HG02970 (cell line): ENCODE data around the gene APOD.

Experiments used
- ATAC-seq: cut with Tn5 transposase; IDR thresholded peaks from one replicate; pipeline ENCODE4 v1.9.1; 2021; ENCODE audit warnings: mild to moderate bottlenecking, moderate library complexity, moderate number of reproducible peaks; ENCODE audit not compliant: unreplicated experiment, low FRiP score

APOD gene

DNA sequence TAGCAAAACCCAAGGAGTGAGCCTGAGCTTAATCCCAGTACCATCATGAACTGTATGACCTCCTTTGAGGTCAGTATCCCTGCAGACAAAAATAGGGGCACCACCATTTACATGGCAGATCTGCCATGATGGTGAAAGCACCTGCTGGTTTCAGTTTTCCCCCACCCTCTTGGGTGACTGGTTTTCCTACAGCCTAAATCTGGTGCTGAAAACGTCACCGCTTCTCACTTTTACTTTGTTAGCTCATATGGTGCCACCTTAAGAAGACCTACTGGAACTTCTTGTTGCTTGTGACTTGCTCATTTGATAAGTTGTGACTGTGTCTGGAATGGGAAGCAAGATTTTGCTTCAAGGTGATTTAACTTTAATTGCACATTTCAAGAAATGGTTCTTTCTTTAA lies 45.7 kb downstream of the APOD start:
- no peak for ATAC-seq

DNA sequence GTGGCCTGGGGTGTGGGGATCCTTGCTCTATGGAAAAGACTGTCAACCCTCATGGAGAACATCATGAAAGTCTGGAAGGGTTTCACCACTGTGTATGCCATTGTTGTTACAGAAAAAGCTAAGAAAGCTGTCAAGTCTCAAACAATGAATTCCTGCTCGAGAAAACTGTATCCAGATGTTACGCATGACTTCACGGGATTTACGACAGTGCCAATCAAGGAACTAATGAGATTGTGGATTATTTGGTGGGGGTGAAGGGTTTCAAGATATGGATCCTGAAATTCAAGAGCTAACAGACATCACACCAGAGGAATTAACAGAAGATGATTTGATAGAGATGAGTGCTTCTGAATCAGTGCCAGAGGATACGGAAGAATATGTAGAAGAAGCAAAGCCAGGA lies 48.4 kb downstream of the APOD start:
- no peak for ATAC-seq

DNA sequence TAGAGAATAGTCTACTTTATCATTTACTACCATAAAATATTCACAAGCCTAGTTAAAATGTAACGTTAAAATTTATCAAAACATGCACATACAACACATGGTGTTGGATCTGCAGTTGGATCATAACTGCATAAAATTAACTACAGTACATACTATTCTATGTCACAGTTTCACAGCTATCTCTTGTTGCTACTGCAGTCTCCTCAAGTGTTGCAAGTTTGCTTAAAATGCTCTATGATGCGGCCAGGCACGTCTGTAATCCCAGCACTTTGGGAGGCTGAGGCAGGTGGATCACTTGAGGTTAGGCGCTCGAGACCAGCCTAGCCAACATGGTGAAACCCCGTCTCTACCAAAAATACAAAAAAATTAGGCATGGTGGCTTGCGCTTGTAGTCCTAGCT lies 50.9 kb downstream of the APOD start:
- no peak for ATAC-seq

- no peak for ATAC-seq
These were observed 51.4 kb downstream of the APOD start for GRCh38 chr3:195532345-195532744.

DNA sequence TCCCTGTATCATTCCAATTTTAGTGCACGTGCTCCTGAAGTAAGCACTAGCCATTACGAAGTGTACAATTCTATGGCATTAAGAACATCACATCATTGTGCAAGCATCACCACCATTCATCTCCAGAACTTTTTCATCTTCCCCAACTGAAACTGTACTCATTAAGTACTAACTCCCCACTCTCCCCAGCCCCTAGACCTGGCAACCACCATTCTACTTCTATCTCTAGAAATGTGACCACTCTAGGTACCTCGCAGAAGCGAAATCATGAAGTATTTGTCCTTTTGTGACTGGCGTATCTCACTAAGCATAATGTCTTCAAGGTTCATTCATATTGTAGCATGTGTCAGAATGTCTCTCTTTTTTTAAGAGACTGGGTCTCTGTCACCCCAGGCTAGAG lies 52.1 kb downstream of the APOD start:
- ATAC-seq = no peak

DNA sequence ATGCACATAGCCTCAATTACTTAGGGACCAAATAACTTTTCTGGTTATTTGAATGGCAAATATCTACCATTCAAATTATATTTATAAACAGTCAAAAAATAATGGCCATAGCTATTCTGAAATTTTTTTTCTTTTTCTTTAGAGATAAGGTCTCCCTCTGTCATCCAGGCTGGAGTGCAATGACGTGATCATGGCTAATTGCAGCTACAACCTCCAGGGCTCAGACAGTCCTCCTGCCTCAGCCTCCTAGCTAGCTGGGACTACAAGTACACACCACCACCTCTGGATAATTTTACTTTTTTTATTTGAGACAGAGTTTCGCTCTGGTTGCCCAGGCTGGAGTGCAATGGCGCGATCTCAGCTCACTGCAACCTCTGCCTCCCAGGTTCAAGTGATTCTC lies 57.2 kb downstream of the APOD start:
- no peak for ATAC-seq

- no peak for ATAC-seq
These were observed 59.4 kb downstream of the APOD start for GRCh38 chr3:195524171-195524896.

- ATAC-seq = no peak
These were observed 61.3 kb downstream of the APOD start for GRCh38 chr3:195522254-195523023.
